Loucy (cell line): ENCODE data around the gene ZNF865.
A peak's percentile ranks its signal among the peaks of the same experiment; 100 is the strongest.

Experiments used
- H2AFZ ChIP-seq: fragments of 200-600 bp; sonication (generic); 2 replicates; pipeline ENCODE4 v1.6.0; 2016; ENCODE audit warnings: antibody characterized with exemption, mild to moderate bottlenecking, low read length, moderate library complexity
- H3F3A ChIP-seq: fragments of 200-600 bp; 2 replicates; pipeline ENCODE4 v1.6.0; 2016; ENCODE audit warnings: antibody characterized with exemption, low read depth, mild to moderate bottlenecking
- H3K27me3 ChIP-seq: fragments of 200-600 bp; sonication (generic); 2 replicates; pipeline ENCODE4 v1.6.1; 2014; ENCODE audit warnings: low read length, mild to moderate bottlenecking; ENCODE audit not compliant: insufficient read depth, poor library complexity, severe bottlenecking
- H3K36me3 ChIP-seq: fragments of 200-600 bp; sonication (generic); 2 replicates; pipeline ENCODE4 v1.6.1; 2016; ENCODE audit warnings: low read length; ENCODE audit not compliant: insufficient read depth
- H3K4me1 ChIP-seq: fragments of 200-600 bp; sonication (generic); 2 replicates; pipeline ENCODE4 v1.5.1; 2014; ENCODE audit warnings: low read length, mild to moderate bottlenecking; ENCODE audit not compliant: insufficient read depth, poor library complexity, severe bottlenecking
- H3K4me2 ChIP-seq: fragments of 200-600 bp; sonication (generic); 2 replicates; pipeline ENCODE4 v1.6.0; 2014; ENCODE audit warnings: antibody characterized with exemption, low read length, low read depth, mild to moderate bottlenecking; ENCODE audit not compliant: poor library complexity, severe bottlenecking
- H3K4me3 ChIP-seq: fragments of 200-600 bp; sonication (generic); 2 replicates; pipeline ENCODE4 v1.5.1; 2014; ENCODE audit warnings: low read length, mild to moderate bottlenecking, mixed read lengths; ENCODE audit not compliant: poor library complexity, severe bottlenecking
- H3K79me2 ChIP-seq: fragments of 200-600 bp; sonication (generic); 2 replicates; pipeline ENCODE4 v1.6.1; 2014; ENCODE audit warnings: low read length; ENCODE audit not compliant: insufficient read depth
- H3K9ac ChIP-seq: fragments of 200-600 bp; sonication (generic); 2 replicates; pipeline ENCODE4 v1.6.0; 2014; ENCODE audit warnings: mild to moderate bottlenecking, low read depth, low read length, moderate library complexity; ENCODE audit not compliant: poor library complexity, severe bottlenecking
- H3K9me2 ChIP-seq: fragments of 200-600 bp; sonication (generic); replicated peaks from 2 replicates; pipeline ENCODE4 v1.6.1; 2016; ENCODE audit warnings: low read depth, low read length, mixed read lengths
- H3K9me3 ChIP-seq: fragments of 200-600 bp; sonication (generic); 2 replicates; pipeline ENCODE4 v1.6.1; 2014; ENCODE audit warnings: mild to moderate bottlenecking, antibody characterized with exemption, low read length, low read depth; ENCODE audit not compliant: insufficient read depth
- H4K20me1 ChIP-seq: fragments of 200-600 bp; sonication (generic); 2 replicates; pipeline ENCODE4 v1.6.0; 2014; ENCODE audit warnings: antibody characterized with exemption, low read length, mild to moderate bottlenecking; ENCODE audit not compliant: insufficient read depth, poor library complexity, severe bottlenecking
- CTCF ChIP-seq: fragments of 200-600 bp; sonication (generic); conservative IDR thresholded peaks from 2 replicates; pipeline ENCODE4 v1.5.1; 2014; ENCODE audit warnings: mild to moderate bottlenecking, antibody characterized with exemption, low read length
- EZH2phosphoT487 ChIP-seq: fragments of 200-600 bp; IDR thresholded peaks from 2 replicates; pipeline ENCODE4 v1.6.1; 2018; ENCODE audit warnings: antibody characterized with exemption, mild to moderate bottlenecking, moderate library complexity, borderline replicate concordance

Gene ZNF865

GRCh38 chr19:55643887-55644176 is 38.4 kb downstream of the ZNF865 start:
- Histone ChIP-seq H3F3A (no peaks in the 10 kb centered on the region), H4K20me1 (peaks cover 4% of the 10 kb centered on the region), H3K79me2 (peaks cover 72% of the 10 kb centered on the region), H3K9me3 (no peaks in the 10 kb centered on the region), H3K9me2 (no peaks in the 10 kb centered on the region), H3K4me2 (peak overlapping the region; percentile 100), H3K9ac (peak overlapping the region; percentile 85), H2AFZ (no peak overlapping the region), H3K36me3 (no peaks in the 10 kb centered on the region; the same call in 1 of the 2 replicates), H3K27me3 (no peaks in the 10 kb centered on the region), H3K4me3 (peak overlapping the region; percentile 96), H3K4me1 (peaks cover 38% of the 10 kb centered on the region)
- TF ChIP-seq CTCF (no peak), EZH2phosphoT487 (no peak)

- Histone ChIP-seq H4K20me1 (peaks cover 4% of the 10 kb centered on the region), H2AFZ (no peak overlapping the region)
Observed at GRCh38 chr19:55644191-55644833, 38.9 kb downstream of the ZNF865 start.

GRCh38 chr19:55644842-55645511 is 39.5 kb downstream of the ZNF865 start:
- no peaks in the 10 kb centered on the region; the same call in 1 of the 2 replicates for H3K36me3 ChIP-seq
- H3K4me2 ChIP-seq, result peak overlapping the region; percentile 100
- no peak overlapping the region for H2AFZ ChIP-seq
- peak overlapping the region; percentile 96 for H3K4me3 ChIP-seq
- H3K9ac ChIP-seq, result peak overlapping the region; percentile 85
- no peaks in the 10 kb centered on the region for H3F3A ChIP-seq
- H4K20me1 ChIP-seq, result peaks cover 4% of the 10 kb centered on the region
- H3K27me3 ChIP-seq, result no peaks in the 10 kb centered on the region
- no peaks in the 10 kb centered on the region for H3K9me3 ChIP-seq
- H3K79me2 ChIP-seq, result peaks cover 72% of the 10 kb centered on the region
- peaks cover 35% of the 10 kb centered on the region for H3K4me1 ChIP-seq
- TF ChIP-seq CTCF, result no peak
- TF ChIP-seq EZH2phosphoT487, result no peak
- H3K9me2 ChIP-seq, result no peaks in the 10 kb centered on the region

More at GRCh38 chr19:55644191-55644833, 38.9 kb downstream of the ZNF865 start:
- Histone ChIP-seq H3K27me3 (no peaks in the 10 kb centered on the region), H3F3A (no peaks in the 10 kb centered on the region), H3K4me3 (peak overlapping the region; percentile 96), H3K4me2 (peak overlapping the region; percentile 100), H3K9me2 (no peaks in the 10 kb centered on the region), H3K4me1 (peaks cover 36% of the 10 kb centered on the region), H3K79me2 (peaks cover 74% of the 10 kb centered on the region), H3K9ac (peak overlapping the region; percentile 85), H3K36me3 (no peaks in the 10 kb centered on the region; the same call in 1 of the 2 replicates), H3K9me3 (no peaks in the 10 kb centered on the region)
- no peak for TF ChIP-seq CTCF
